ENCODE data around the gene THBD. TPM values are rescaled to one million over a fixed set of nuclear protein-coding genes. Genes with fewer than 3 reads are reported as not detected.

Gene THBD
- total and polyA plus RNA-seq, 2 of the 4 experiments (the other 2 are of a cell fraction): 0.07 TPM; not detected in 1

DNA sequence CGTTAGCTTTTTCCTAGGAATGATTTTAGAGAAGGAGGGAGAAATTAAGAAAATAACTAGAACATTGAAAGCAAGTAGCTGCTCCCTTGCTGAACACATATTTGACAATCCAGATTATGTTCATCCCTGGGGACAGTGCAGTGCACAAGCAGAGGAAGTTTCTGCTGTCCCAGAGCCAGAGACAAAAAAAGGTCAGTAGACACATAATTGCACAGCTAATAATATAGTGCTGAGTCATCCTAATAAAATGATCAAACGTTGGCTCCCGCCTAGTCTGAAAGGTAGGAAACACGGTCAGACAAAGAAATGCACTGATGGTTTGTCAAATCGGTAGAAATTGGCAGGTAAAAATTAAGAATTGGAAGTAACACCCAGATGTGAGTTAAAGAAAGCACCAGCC, 36.0 kb downstream of the THBD start:
- Histone ChIP-seq H3K23ac (ENCODE audit: low read depth, low read length) (no peak overlapping the region), H3K9me1 (ENCODE audit: insufficient read depth, low read length) (no peaks in the 10 kb centered on the region), H2BK120ac (ENCODE audit: low read depth, low read length) (no peak overlapping the region), H3K36me3 (ENCODE audit: control insufficient read depth, insufficient read depth, low read length) (no peaks in the 10 kb centered on the region), H3K4me3 (ENCODE audit: insufficient read depth, low read depth, low read length) (no peak overlapping the region), H3K18ac (ENCODE audit: low read depth, low read length) (no peak overlapping the region), H3K56ac (ENCODE audit: extremely low read depth, insufficient read depth, low read length) (no peak overlapping the region), H3K27me3 (ENCODE audit: control insufficient read depth, insufficient read depth, low read length) (peaks cover 3% of the 10 kb centered on the region; the same call in 1 of the 2 replicates), H2BK20ac (ENCODE audit: low read depth, low read length) (no peak overlapping the region), H3K4ac (ENCODE audit: low read depth, low read length) (no peak overlapping the region), H4K91ac (ENCODE audit: insufficient read depth, low read depth, low read length) (no peak overlapping the region), H3K9ac (ENCODE audit: low read depth, low read length) (no peak overlapping the region), H4K5ac (ENCODE audit: low read depth, low read length) (no peak overlapping the region), H2AK9ac (replicated peaks; ENCODE audit: low read depth, low read length, poor library complexity) (no peak overlapping the region), H3K4me1 (ENCODE audit: control insufficient read depth, insufficient read depth, low read length) (no peaks in the 10 kb centered on the region), H3K79me1 (ENCODE audit: low read depth in 1 of 2, low read length in 2 of 2) (no peaks in the 10 kb centered on the region), H2AK5ac (ENCODE audit: low read depth, low read length) (no peak overlapping the region), H3K9me3 (ENCODE audit: control insufficient read depth, insufficient read depth, low read length) (no peaks in the 10 kb centered on the region), H2AFZ (replicated peaks; ENCODE audit: low read length, poor library complexity) (no peak overlapping the region), H2BK5ac (ENCODE audit: low read depth, low read length, poor library complexity, severe bottlenecking) (no peak overlapping the region), H3K4me2 (ENCODE audit: low read depth, low read length) (no peak overlapping the region), H4K8ac (ENCODE audit: low read depth in 2 of 2, low read length in 2 of 2) (no peak overlapping the region), H3K14ac (replicated peaks; ENCODE audit: low read depth, low read length) (no peak overlapping the region), H4K20me1 (ENCODE audit: insufficient read depth, low read length) (no peaks in the 10 kb centered on the region), H3K27ac (ENCODE audit: insufficient read depth, low read length) (no peak overlapping the region), H2BK15ac (ENCODE audit: low read depth, low read length) (no peak overlapping the region)
- BruUV-seq (replicated peaks): no TSS peak
- TF ChIP-seq MXI1 (IDR thresholded peaks at IDR 0.05; ENCODE audit: borderline replicate concordance, low read depth, low read length) (no peak), BHLHE40 (IDR thresholded peaks at IDR 0.05; ENCODE audit: low read depth, low read length) (no peak), MAFK (IDR thresholded peaks at IDR 0.05; ENCODE audit: low read depth, low read length) (peak; percentile 74), NFE2L2 (IDR thresholded peaks at IDR 0.05; ENCODE audit: low read depth, low read length) (peak; percentile 88)
- TF ChIP-seq, protein P1, sequence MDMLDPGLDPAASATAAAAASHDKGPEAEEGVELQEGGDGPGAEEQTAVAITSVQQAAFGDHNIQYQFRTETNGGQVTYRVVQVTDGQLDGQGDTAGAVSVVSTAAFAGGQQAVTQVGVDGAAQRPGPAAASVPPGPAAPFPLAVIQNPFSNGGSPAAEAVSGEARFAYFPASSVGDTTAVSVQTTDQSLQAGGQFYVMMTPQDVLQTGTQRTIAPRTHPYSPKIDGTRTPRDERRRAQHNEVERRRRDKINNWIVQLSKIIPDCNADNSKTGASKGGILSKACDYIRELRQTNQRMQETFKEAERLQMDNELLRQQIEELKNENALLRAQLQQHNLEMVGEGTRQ (IDR thresholded peaks at IDR 0.05; ENCODE audit: low read depth, low read length): no peak
- WGBS, 2 experiments (ENCODE audit: extremely low coverage in 2 of 2, insufficient read length in 1 of 2): 60% methylated on average over 1 of the region's 5 CpGs; no CpG with 5 or more reads in 1 of the 2 experiments
- CTCF ChIA-PET: no interaction called here
- POLR2A ChIA-PET (ENCODE audit: unreplicated experiment): no interaction called here
- dilution Hi-C loops (cut with HindIII; ENCODE audit: low sequenced_read_pairs, unreplicated experiment) (no loop called here), intact Hi-C loops (cut with micrococcal nuclease) (no loop called here), in situ Hi-C loops (cut with MboI; ENCODE audit: low sequenced_read_pairs) (no loop called here)
- DNase-seq (no peak), ATAC-seq (ENCODE audit: low read depth) (no peak)
